Endothelial cell of umbilical vein (primary cell): Measurements from ENCODE around the gene GRXCR2.

Experiments used
- EZH2 ChIP-seq: IDR thresholded peaks from 2 replicates; pipeline ENCODE4 v1.6.1; 2012; ENCODE audit warnings: borderline replicate concordance, low read depth, mild to moderate bottlenecking, moderate library complexity, low read length, inconsistent platforms; ENCODE audit not compliant: severe bottlenecking
- JUN ChIP-seq: IDR thresholded peaks from 2 replicates; pipeline ENCODE4 v1.6.1; 2011; ENCODE audit warnings: borderline replicate concordance, low read depth; ENCODE audit not compliant: insufficient read length, insufficient read depth
- MAX ChIP-seq: IDR thresholded peaks from 2 replicates; pipeline ENCODE4 v1.6.1; 2011; ENCODE audit not compliant: insufficient read depth, insufficient read length
- POLR2A ChIP-seq: IDR thresholded peaks from 2 replicates; pipeline ENCODE4 v1.6.1; 2012; ENCODE audit warnings: low read depth, mild to moderate bottlenecking, control low read depth, low read length
- POLR2AphosphoS5 ChIP-seq: IDR thresholded peaks from 2 replicates; pipeline ENCODE4 v1.6.1; 2012; ENCODE audit warnings: low read depth, mild to moderate bottlenecking, control low read depth, low read length, moderate library complexity; ENCODE audit not compliant: insufficient read depth
- TF ChIP-seq, protein P1 (sequence below), 2 donors: IDR thresholded peaks; 1 replicate in 1 of 2; 2 replicates in 1 of 2; pipeline ENCODE4 v1.5.1; 2011; ENCODE audit warnings: low read length in 2 of 2, mild to moderate bottlenecking in 2 of 2, moderate library complexity in 2 of 2, control low read depth in 1 of 2, inconsistent platforms in 1 of 2, low read depth in 1 of 2; ENCODE audit not compliant: insufficient read depth in 1 of 2; ENCODE audit errors: extremely low read depth in 1 of 2

GRCh38 chr5:145902421-145902820 lies 29.6 kb upstream of the GRXCR2 start:
- TF ChIP-seq EZH2, result no peak
- TF ChIP-seq, protein P1, sequence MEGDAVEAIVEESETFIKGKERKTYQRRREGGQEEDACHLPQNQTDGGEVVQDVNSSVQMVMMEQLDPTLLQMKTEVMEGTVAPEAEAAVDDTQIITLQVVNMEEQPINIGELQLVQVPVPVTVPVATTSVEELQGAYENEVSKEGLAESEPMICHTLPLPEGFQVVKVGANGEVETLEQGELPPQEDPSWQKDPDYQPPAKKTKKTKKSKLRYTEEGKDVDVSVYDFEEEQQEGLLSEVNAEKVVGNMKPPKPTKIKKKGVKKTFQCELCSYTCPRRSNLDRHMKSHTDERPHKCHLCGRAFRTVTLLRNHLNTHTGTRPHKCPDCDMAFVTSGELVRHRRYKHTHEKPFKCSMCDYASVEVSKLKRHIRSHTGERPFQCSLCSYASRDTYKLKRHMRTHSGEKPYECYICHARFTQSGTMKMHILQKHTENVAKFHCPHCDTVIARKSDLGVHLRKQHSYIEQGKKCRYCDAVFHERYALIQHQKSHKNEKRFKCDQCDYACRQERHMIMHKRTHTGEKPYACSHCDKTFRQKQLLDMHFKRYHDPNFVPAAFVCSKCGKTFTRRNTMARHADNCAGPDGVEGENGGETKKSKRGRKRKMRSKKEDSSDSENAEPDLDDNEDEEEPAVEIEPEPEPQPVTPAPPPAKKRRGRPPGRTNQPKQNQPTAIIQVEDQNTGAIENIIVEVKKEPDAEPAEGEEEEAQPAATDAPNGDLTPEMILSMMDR (IDR thresholded peaks at IDR 0.05; ENCODE audit: extremely low read depth in 1 of 2, insufficient read depth in 1 of 2, low read depth in 1 of 2, low read length in 2 of 2), result no peak
- no peak for TF ChIP-seq POLR2AphosphoS5
- no peak for TF ChIP-seq POLR2A
- TF ChIP-seq JUN, result no peak
- TF ChIP-seq MAX, result no peak
